ENCODE data around the gene MLIP. TPM values are rescaled to one million over a fixed set of nuclear protein-coding genes. Genes with fewer than 3 reads are reported as not detected.
A peak's percentile ranks its signal among the peaks of the same experiment; 100 is the strongest.

MLIP gene
- total and polyA plus RNA-seq, 2 experiments from 2014 or later = not detected

- TF ChIP-seq ZNF462 (CRISPR knock-in tag; IDR thresholded peaks at IDR 0.05) (no peak), EZH2phosphoT487 (IDR thresholded peaks at IDR 0.05; ENCODE audit: unreplicated experiment) (no peak), ZNF114 (CRISPR knock-in tag; IDR thresholded peaks at IDR 0.05) (no peak), POLR2AphosphoS5 (IDR thresholded peaks at IDR 0.05; ENCODE audit: low read depth) (no peak), ZNF331 (CRISPR knock-in tag; IDR thresholded peaks at IDR 0.05; ENCODE audit: low read depth) (no peak)
Measured at GRCh38 chr6:54264581-54265272, 153.5 kb downstream of the MLIP start (continued).

- Histone ChIP-seq H3K4me3 (no peak overlapping the region), H3K36me3 (ENCODE audit: insufficient read depth) (no peaks in the 10 kb centered on the region), H4K20me1 (replicated peaks; ENCODE audit: insufficient read depth) (no peaks in the 10 kb centered on the region), H3K27ac (ENCODE audit: low read depth) (no peak overlapping the region), H3K4me1 (ENCODE audit: insufficient read depth) (peaks cover 6% of the 10 kb centered on the region; the same call in 1 of the 2 replicates), H3K27me3 (ENCODE audit: insufficient read depth) (no peaks in the 10 kb centered on the region), H3K4me2 (no peak overlapping the region), H2AFZ (no peak overlapping the region), H3K79me2 (replicated peaks; ENCODE audit: insufficient read depth) (no peaks in the 10 kb centered on the region), H3K9me2 (ENCODE audit: insufficient read depth) (no peaks in the 10 kb centered on the region), H3F3A (replicated peaks; ENCODE audit: low read depth) (no peaks in the 10 kb centered on the region)
- peak; percentile 81 for ATAC-seq
- no peaks in the 10 kb centered on the region for H3K9me3 Mint-ChIP-seq
- H3K27me3 Mint-ChIP-seq (ENCODE audit: insufficient read depth, low read depth, poor library complexity) = no peaks in the 10 kb centered on the region
- no peak overlapping the region for H3K4me3 Mint-ChIP-seq
- DNase-seq (ENCODE audit: low spot score) = peak; percentile 50
- no peaks in the 10 kb centered on the region for H3K36me3 Mint-ChIP-seq (ENCODE audit: low read depth)
- peaks cover 11% of the 10 kb centered on the region; the same call in 2 of the 3 replicates for H3K4me1 Mint-ChIP-seq
- TF ChIP-seq ZNF331 (CRISPR knock-in tag; IDR thresholded peaks at IDR 0.05; ENCODE audit: low read depth) (no peak), CTCF (conservative IDR thresholded peaks at IDR 0.05; ENCODE audit: low read depth in 2 of 2) (peak; percentile 54 to 66)
- no peak overlapping the region for H3K27ac Mint-ChIP-seq
Measured at GRCh38 chr6:54266400-54266923, 155.2 kb downstream of the MLIP start.
